Neural cell (in vitro differentiated cells): ENCODE results near the gene RDH16.

ENCODE experiments used
- CTCF ChIP-seq: fragments of 450-650 bp; IDR thresholded peaks from 2 replicates; pipeline ENCODE4 v1.5.1; 2014; ENCODE audit warnings: antibody characterized with exemption, mild to moderate bottlenecking, moderate library complexity; ENCODE audit not compliant: poor library complexity, severe bottlenecking
- EP300 ChIP-seq: fragments of 450-650 bp; conservative IDR thresholded peaks from 2 replicates; pipeline ENCODE4 v1.6.1; 2014; ENCODE audit warnings: antibody characterized with exemption, mild to moderate bottlenecking, moderate library complexity; ENCODE audit not compliant: poor library complexity, severe bottlenecking
- EZH2 ChIP-seq: fragments of 200-600, 300-800 bp; shearing (Covaris generic), sonication (generic); IDR thresholded peaks from 2 replicates; pipeline ENCODE4 v1.6.1; 2014; ENCODE audit warnings: antibody characterized with exemption, low read length, borderline replicate concordance, mild to moderate bottlenecking; ENCODE audit not compliant: insufficient read depth, poor library complexity, severe bottlenecking
- POLR2AphosphoS5 ChIP-seq: IDR thresholded peaks from 2 replicates; pipeline ENCODE4 v1.6.1; 2012
- REST ChIP-seq: IDR thresholded peaks from 2 replicates; pipeline ENCODE4 v1.6.1; 2012; ENCODE audit warnings: borderline replicate concordance
- SMC3 ChIP-seq: fragments of 450-650 bp; conservative IDR thresholded peaks from 2 replicates; pipeline ENCODE4 v1.6.1; 2014; ENCODE audit warnings: antibody characterized with exemption, mild to moderate bottlenecking, moderate library complexity; ENCODE audit not compliant: poor library complexity

- TF ChIP-seq CTCF (no peak), POLR2AphosphoS5 (no peak), REST (no peak), EZH2 (no peak), SMC3 (no peak), EP300 (no peak)
Measured at GRCh38 chr12:56998316-56998715, 40.9 kb upstream of the RDH16 start.
